Measurements from ENCODE around the gene CPA4.
"Not testable (repeated sequence)": the region's sequence is repeated elsewhere in the genome, so short reads cannot be mapped to it uniquely, and the experiment has no call there.

CPA4 gene, protein sequence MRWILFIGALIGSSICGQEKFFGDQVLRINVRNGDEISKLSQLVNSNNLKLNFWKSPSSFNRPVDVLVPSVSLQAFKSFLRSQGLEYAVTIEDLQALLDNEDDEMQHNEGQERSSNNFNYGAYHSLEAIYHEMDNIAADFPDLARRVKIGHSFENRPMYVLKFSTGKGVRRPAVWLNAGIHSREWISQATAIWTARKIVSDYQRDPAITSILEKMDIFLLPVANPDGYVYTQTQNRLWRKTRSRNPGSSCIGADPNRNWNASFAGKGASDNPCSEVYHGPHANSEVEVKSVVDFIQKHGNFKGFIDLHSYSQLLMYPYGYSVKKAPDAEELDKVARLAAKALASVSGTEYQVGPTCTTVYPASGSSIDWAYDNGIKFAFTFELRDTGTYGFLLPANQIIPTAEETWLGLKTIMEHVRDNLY

DNA sequence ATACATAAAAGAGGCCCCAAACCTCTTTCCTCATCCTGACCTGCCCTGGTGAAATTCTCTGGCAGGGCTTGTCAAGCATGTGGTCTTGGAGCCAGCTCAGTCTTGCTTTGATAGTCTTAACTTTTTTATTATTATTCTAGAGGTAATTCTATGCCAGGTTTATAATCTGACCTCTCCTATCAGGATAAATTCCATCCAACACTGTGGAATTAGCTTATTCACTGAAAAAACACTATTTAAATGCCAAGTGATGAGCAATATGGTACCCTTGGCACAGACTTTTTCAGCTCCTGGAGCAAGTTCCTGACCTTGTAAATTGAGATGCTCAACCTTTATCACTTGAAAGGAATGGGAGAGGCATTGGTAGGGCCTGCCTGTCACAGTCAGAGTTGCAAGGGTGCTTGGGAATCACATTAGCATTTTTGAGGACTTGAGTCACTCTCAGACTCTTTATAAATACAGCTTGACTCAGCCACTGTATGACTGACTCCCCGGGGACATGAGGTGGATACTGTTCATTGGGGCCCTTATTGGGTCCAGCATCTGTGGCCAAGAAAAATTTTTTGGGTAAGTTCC is at the start of gene CPA4:
TSS of gene CPA4 (plus strand) at position 480 of the 576 bp plus-strand sequence. CDS start at position 500, 20 bp downstream.
- no peak for DNase-seq

DNA sequence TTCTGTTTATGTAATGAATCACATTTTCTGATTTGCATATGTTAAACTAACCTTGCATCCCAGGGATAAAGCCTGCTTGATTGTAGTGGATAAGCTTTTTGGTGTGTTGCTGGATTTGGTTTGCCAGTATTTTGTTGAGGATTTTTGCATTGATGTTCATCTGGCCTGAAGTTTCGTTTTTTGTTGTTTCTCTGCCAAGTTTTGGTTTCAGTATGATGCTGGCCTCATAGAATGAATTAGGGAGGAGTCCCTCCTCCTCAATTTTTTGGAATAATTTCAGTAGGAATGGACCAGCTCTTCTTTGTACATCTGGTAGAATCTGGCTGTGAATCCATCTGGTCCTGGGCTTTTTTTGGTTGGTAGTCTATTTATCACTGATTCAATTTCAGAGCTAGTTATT is 49.5 kb upstream of the CPA4 start:
- DNase-seq: not testable (repeated sequence)

DNA sequence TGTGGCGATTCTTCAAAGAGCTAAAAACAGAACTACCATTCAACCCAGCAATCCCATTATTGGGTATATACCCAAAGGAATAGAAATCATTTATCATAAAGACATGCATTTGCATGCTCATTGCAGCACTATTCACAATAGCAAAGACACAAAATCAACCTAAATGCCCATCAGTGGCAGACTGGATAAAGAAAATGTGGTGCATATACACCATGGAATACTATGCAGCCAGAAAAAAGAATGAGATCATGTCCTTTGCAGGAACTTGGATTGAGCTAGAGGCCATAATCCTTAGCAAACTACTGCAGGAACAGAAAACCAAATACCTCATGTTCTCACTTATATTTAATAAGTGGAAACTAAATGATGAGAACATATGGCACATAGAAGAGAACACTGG is 46.5 kb upstream of the CPA4 start:
- not testable (repeated sequence) for DNase-seq

DNA sequence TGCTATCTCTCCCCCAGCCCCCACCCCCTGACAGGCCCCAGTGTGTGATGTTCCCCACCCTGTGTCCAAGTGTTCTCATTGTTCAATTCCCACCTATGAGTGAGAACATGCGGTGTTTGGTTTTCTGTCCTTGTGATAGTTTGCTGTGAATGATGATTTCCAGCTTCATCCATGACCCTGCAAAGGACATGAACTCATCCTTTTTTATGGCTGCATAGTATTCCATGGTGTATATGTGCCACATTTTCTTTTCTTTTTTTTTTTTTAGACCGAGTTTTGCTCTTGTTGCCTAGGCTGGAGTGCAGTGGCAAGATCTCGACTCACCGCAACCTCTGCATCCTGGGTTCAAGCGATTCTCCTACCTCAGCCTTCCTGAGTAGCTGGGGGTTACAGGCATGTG is 44.1 kb upstream of the CPA4 start:
- DNase-seq: not testable (repeated sequence)

DNA sequence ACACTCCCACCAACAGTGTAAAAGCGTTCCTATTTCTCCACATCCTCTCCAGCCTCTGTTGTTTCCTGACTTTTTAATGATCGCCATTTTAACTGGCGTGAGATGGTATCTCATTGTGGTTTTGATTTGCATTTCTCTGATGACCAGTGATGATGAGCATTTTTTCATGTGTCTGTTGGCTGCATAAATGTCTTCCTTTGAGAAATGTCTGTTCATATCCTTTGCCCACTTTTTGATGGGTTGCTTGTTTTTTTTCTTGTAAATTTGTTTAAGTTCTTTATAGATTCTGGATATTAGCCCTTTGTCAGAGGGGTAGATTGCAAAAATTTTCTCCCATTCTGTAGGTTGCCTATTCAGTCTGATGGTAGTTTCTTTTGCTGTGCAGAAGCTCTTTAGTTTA is 43.3 kb upstream of the CPA4 start:
- DNase-seq: not testable (repeated sequence)

DNA sequence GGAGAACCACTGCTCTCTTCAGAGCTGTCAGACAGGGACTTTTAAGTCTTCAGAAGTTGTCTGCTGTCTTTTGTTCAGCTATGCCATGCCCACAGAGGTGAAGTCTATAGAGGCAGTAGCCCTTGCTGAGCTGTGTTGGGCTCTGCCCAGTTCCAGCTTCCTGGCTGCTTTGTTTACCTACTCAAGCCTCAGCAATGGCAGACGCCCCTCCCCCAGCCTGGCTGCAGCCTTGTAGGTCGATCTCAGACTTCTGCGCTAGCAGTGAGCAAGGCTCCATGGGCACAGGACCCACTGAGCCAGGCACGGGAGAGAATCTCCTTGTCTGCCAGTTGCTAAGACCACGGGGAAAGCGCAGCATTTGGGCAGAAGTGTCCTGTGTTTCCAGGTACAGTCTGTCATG is 38.4 kb upstream of the CPA4 start:
- no peak for DNase-seq

DNA sequence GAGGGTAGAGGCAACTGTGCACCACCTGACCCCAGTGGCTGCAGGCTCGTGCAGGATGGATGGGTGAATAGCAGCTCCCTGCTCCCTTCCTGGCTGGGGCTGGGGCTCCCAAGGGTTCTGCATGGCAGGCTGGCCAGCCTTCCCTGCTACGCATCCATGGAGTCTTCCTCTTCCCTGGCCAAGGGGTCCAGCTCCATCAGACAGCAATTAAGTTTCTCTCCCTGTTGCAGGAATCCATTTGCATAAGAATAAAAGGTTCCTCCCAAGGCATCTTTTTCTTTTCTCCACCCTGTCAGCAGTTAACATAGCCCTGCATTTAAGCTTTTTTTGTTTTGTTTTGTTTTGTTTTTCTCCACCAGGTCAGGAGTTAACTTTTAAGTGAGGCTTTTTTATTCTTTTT is 36.3 kb upstream of the CPA4 start:
- no peak for DNase-seq

DNA sequence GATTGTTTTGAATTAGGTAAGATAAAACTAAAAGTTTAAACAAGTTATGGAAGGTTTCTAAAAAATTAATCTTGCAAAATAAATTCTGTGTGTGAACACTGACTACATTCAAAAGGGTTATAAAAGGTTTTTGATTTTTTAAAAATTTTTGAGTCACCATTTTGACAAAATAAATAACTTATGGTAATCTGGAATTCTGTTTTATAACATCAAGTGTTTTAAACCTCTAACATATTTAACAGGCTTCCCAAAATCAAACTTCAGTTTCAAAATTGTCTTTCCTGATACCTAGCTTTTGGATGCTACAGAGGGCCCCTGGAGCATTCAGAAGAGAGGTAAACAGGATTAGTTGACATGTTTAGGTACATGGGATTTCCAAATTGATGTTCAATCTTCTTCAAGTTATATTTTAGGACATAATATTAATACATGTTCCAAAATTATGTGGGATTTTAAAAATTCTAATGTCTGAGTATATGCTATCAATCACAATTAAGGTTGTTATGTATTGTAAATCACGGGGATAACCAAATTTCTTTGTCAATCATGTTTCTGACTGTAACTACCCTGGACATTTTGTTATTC is 34.4 kb upstream of the CPA4 start:
- no peak for DNase-seq

DNA sequence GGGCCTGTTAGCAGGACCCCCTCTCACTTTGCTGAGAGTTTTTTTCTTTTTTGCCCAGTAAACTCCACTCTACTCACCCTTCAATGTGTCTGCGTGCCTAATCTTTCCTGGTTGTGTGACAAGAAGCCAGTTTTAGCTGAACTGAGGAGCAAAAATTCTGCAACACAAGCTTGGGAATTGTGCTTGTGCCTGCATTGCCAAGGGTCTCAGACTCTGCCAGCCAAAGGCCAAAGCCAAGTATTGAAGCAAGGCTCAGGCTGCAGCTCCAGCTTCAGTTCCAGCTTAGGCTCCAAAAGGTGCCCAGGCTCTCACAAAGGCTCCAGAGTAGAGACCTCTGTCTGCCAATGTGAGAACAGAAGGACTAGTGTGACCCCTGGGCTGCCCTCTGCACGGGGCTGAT is 30.5 kb upstream of the CPA4 start:
- no peak for DNase-seq

DNA sequence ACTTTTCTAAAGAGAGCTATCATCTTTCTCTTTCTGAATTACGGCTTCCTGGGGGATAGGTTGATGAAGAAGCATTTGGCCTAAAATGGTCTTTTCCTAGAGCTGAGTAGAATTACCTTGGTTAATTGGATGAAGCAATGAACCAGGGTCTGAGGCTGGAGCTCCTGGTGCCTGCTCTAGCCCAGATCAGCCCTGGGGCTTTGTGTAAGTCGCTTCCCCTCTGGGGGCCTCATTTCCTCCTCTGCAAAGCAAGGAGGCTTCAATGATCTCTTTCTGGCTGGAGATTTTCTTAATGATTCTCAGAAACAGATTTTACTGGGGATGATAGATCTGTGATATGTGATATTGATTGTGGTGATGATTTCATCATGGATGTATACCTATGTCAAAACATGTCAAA is 29.8 kb upstream of the CPA4 start:
- no peak for DNase-seq

DNA sequence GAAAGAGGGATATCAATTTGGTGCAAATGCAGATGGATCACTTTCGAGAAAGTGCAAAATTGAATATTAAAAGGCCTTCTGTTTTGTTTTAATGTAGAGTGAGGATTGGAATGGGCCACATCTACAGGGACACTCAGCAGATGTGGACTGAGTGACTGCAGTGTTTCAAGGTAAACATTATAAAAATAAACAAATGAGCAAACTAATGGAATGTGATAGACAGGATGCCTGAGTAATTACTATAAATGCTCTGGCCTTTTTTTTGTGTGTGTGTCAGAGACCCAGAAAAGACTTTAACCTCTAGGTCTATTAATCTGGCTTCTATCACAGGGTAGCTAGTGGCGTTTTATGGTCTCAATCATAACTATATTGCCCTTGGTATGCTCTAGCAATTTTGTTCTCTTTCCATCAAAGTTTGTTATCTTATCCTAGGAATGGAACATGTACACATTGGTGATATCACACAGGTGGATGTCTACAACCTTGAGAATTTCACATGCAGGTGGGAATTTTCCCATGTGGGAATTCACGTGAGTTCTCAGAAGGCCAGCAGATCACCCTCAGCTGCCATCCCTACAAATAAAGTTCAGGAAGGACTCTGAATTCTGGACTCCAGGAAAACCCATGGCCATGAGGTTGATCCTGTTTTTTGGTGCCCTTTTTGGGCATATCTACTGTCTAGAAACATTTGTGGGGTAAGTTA is 26.6 kb upstream of the CPA4 start, which contains the start of gene CPA2:
TSS of gene CPA2 (plus strand) at position 606 of the 703 bp plus-strand sequence. CDS start at position 625, 19 bp downstream.
- no peak for DNase-seq

DNA sequence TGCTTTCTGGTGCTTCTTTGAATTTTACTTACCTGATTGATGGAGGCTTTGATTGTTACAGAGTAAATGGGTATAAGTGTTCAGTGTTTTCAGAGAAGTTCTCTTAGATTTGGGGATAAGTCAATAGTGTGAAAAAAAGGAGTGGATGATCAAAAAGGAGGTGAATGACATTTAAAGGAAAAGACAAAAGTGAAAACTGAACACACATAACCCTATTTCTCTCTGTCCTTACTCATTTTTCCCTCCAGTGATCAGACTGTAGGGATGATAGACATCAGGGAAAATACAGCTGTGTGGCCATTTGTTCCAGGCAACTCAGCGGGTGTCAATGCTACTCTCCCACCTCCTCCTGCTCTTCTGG is 26.0 kb upstream of the CPA4 start:
- DNase-seq: no peak

DNA sequence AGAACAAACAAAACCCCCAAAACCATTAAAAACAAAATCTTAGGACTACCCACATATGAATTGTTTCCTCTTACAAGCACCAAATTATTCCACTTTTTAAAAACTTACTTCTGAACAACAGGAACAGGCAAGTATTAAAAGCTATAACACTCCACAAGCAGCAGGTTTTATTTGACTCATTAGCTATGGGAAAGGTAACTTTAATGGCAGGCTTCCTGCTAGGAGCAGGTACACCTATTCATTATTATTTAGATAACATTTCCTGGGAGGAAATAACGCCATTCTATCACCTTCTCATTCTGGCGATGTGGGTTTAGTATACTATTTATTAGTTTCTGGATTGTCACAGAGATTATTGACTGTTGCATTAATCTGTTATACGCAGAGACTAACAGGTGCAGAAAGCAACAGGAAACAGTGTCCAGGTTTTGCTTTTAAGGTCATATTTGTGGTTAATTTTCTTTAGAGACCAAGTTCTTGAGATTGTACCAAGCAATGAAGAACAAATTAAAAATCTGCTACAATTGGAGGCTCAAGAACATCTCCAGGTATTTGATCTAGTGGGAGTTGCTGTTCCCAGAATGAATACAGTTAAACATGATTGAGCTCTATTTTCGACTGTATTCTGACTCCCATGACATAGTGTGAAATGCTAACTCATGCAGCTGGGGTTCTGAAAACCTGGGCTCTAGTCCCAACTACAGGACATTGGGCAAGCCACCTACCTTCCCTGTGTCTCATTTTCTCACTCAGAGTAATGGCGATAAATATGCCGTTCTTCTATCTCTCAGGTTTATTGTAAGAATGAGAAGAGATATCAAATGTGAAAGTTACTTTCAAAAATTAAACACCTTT is 24.3 kb upstream of the CPA4 start:
- DNase-seq: no peak

DNA sequence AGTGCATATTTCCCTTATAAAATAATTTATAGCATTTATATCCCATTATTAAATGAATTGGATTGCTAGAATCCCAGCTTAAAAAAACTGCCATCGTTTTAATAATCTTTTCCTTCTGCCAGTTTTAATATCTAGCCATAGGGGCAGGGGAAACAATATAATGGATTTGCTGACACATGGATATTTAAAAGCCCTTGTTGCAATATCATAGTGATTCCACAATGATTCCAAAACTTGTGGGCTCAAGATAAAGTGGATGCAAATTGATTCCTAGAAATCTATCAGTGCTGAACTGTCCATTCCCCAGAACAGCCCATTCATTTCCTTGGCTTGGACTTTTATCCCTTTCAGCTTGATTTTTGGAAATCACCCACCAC is 23.7 kb upstream of the CPA4 start:
- DNase-seq: no peak

DNA sequence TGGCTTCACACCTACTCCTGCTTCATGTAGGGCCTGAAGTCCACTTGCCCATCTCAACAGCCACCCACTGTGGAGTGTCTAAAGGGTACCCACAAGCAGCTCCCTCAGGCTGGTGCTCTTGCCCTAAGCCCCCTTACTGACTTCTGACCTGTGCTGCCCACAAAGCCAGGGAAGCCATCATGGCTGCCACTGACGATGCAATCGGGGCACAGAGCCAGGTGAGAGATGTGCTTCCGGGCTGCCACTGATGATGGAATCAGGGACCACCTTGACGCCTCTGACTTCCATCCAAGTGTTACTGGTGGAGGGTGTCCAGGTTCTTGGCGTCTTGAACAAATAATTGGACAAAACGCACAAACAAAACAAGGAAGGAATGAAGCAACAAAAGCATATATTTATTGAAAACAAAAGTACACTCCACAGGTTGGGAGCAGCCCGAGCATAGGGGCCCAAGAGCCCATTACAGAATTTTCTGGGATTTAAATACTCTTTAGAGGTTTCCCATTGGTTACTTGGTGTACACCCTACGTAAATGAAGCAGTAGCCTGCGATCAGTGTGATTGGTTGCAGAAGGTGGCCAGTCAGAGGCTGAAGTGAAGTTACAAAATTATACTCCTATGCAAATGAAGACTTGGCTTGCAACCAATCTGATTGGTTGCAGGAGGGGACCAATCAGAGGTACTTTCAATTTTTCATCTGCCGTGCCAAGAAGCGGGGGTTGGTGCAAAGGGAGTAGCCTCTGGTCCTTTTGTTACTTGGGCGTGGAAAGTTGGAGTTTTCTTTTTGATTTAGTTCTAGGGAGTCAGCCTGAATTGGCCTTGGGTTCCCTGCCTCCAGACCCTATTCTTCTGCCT is 21.8 kb upstream of the CPA4 start:
- DNase-seq: no peak

DNA sequence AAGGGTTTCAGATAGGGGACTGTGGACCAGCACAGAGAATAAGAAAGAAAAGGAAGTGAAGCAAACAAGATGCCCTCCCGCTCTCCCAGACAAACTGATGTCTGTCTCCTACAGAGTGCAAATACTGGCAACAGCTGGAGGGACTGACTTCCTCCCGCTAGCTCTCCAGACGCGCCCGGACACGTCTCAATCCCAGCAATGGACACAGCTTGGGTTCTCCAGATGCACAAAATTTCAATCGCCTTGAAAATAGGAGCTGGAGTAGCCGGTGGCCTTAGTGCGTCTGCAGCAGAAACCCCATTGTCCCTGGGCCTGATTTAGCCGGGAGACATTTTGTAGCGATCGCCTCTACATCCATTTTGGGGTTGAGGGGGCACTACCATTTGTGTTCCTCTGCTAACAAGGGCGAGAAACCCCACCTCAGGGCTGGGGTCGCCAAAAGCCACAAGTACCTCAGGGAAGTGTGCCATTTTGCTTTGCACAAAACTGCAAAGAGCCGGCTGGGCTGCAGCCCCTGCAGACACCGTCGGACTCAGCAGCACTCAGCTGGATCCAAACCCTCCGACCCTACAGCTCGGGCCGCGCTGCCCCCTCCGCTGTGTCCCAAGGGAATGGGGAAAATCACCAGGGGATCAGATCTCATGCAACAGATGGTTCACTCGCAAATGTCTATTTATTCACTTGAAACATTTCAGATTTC is 20.4 kb upstream of the CPA4 start:
- DNase-seq: no peak

DNA sequence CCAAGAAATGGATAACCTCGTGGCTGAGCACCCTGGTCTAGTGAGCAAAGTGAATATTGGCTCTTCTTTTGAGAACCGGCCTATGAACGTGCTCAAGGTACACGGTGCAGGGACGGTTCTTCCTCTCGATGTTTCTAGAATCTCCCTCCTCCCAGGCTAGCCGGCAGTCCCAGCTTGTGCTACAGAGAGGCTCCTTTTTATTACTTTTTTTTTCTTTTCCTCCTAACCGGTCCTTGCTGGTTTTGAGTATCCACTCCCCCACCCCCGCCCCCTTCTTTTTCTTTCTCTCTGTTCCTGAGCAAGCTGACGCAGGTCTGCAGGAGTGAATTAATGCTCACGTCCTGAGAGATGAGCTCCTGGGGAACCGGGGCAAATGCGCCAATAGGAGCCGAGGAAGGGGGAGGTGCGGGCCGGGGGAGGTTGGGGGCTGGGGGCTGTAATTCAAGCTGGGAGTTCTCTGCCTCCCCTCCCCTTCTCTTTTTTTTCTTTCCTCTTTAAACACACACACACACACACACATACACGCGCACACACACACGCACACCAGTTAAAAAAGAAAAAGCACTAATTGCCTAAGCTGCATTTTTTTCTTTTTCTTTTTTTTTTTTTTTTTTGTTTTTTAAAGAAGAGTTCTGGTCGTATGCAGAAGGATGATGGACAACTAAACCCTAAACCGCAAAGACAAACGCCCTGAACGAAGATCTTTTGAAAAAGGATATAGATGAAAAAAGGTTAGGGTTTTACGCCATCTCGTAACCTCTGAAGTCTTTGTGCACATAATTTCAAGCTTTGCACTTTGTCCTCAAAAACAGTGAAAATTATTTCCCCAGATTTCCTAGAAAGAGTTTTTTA is 19.7 kb upstream of the CPA4 start:
- DNase-seq: no peak

DNA sequence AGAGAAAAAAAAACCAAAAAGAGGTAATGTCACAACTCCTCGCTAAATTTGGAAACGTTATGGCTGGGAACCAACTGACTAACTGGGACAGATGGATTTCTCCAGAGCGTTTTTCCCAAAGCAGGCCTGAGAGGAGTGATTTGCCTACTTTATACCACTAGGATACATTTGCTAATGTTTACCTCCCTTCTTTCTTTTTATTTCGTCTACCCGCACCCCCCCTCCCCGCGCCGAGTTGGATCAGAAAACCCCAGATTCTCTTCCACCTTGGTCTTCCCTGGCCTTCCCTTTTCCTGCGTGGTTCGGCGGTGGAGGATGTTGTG is 19.1 kb upstream of the CPA4 start:
- DNase-seq: no peak

DNA sequence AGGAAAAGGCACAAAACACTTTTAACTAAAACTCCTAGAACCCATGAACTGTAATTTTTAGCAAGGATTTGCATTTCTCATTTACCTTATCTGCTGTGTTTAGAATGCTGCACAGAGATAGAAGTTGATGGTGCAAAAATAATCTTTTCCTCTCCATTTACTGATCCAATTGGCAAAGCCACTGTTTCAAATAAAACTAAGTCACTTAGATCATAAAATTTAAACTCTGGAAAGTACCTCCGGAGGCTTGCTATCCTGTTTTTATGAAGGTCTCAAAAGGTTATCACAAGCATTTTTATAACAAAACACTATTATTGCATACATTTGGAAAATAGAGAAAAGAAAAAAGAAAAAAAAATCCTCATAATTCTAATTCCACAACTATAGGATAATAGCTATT is 18.7 kb upstream of the CPA4 start:
- no peak for DNase-seq

DNA sequence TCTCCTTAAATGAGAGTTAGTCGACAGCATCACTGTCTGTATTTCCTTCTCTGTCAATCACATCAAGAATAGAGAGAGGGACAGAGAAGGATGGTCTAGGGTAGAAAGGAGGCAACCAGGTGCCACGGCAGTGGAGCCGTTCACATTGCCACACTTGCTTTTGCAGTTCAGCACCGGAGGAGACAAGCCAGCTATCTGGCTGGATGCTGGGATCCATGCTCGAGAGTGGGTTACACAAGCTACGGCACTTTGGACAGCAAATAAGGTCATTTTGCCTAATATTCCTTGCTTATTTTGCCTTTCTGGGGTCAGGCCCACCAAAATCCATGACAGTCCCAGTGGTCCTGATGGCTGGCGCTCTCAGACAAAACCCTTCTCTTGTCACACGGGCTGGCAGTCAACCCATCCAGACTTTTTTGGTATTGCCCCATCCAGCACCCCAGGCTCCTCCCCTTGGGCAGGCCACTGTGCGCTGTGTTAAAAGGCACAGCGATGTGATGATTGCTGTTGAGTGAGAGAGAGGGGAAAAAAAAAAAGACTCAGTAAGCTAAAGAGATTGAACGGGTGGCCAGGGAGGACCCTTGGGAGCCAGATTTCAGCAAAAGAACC is 17.9 kb upstream of the CPA4 start:
- no peak for DNase-seq
